ENCODE data around the gene USP20.

The USP20 gene

GRCh38 chr9:129835860-129836223 lies 584 bp downstream of the USP20 start:
- DNase-seq: peak; percentile 37

DNA sequence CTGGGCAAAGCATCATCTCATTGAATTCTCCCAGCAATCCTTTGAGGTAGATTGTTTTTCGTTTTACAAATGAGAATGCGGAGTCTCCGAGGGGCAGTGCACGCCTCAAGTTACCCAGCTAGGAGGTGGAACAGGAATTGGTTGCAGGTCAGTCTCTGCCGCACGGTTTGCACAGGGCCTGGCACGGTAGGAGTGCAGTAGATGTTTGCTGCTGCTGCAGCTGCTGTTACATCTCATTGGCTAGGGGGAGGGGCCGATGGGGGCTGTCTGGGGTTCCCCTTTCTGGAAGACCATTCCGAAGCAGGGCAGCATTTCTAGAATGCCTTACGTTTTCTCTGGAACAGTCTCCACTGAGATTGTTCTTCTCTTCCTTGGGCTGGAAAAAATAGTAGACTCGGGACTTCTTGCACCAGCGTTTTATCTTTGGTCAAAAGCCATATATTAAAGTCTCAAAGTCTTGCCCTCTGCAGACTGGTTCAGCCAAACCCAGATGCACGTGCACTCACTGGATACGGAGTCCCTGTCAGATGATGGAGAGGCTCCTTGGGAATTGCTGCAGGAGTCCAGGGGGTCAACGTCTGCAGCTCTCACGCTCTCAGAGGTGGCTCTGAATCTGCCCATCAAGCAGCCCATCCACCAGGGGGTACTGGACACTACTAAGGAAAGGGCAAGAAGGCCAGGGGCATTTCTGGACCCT lies 1.2 kb downstream of the USP20 start:
- TF ChIP-seq, protein P1, sequence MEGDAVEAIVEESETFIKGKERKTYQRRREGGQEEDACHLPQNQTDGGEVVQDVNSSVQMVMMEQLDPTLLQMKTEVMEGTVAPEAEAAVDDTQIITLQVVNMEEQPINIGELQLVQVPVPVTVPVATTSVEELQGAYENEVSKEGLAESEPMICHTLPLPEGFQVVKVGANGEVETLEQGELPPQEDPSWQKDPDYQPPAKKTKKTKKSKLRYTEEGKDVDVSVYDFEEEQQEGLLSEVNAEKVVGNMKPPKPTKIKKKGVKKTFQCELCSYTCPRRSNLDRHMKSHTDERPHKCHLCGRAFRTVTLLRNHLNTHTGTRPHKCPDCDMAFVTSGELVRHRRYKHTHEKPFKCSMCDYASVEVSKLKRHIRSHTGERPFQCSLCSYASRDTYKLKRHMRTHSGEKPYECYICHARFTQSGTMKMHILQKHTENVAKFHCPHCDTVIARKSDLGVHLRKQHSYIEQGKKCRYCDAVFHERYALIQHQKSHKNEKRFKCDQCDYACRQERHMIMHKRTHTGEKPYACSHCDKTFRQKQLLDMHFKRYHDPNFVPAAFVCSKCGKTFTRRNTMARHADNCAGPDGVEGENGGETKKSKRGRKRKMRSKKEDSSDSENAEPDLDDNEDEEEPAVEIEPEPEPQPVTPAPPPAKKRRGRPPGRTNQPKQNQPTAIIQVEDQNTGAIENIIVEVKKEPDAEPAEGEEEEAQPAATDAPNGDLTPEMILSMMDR (IDR thresholded peaks at IDR 0.05; ENCODE audit: low read depth, low read length, missing control alignments): no peak
- no peak overlapping the region for H3K27ac ChIP-seq
- peaks cover 11% of the 10 kb centered on the region for H3K36me3 ChIP-seq (replicated peaks)
- H3K4me3 ChIP-seq (ENCODE audit: low read depth, low read length): peak overlapping the region; percentile 96
- in situ Hi-C loops (cut with HindIII; ENCODE audit: low pct_ligation_motif_present, low sequenced_read_pairs): no loop called here
- no peak for DNase-seq
- no peaks in the 10 kb centered on the region for H3K27me3 ChIP-seq (replicated peaks)

More at GRCh38 chr9:129835860-129836223, 584 bp downstream of the USP20 start:
- no peaks in the 10 kb centered on the region for H3K27me3 ChIP-seq (replicated peaks)
- H3K27ac ChIP-seq: peak overlapping the region; percentile 62
- peaks cover 18% of the 10 kb centered on the region for H3K36me3 ChIP-seq (replicated peaks)
- in situ Hi-C loops (cut with HindIII; ENCODE audit: low pct_ligation_motif_present, low sequenced_read_pairs): no loop called here
- TF ChIP-seq, protein P1 (IDR thresholded peaks at IDR 0.05; ENCODE audit: low read depth, low read length, missing control alignments): no peak
- peak overlapping the region; percentile 96 for H3K4me3 ChIP-seq (ENCODE audit: low read depth, low read length)

DNA sequence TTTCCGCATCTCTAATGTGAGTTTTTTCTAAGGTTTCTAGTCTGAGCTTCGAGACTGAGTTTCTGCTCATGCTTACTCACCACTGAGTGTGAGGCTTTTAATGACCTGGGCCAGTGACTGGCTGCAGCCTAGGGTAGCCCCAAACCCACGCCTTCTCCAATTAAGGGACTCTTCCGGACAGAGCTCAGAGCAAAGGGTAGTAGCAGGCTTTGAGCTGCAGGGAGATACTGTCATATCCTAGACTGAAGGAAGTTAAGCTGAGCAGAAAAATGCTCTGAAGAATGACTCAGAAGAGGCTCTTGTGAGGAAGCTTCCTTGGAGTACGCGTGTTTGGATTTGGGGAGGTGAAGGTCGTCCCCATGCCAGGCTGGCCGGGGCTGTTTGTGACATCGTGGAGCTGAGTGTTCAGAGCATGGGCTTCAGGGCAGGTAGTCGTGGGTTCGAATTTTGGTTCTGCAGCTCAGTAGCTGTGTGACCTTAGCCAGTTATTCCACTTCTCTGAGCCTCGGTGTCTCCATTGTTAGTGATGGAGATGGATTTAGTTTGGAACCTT lies 3.5 kb downstream of the USP20 start:
- peak; percentile 83 for DNase-seq
- no peaks in the 10 kb centered on the region for H3K27me3 ChIP-seq (replicated peaks)
- H3K4me3 ChIP-seq (ENCODE audit: low read depth, low read length): no peak overlapping the region
- no peaks in the 10 kb centered on the region for H3K36me3 ChIP-seq (replicated peaks)
- H3K27ac ChIP-seq: peak overlapping the region; percentile 23
- in situ Hi-C loops (cut with HindIII; ENCODE audit: low pct_ligation_motif_present, low sequenced_read_pairs): no loop called here
- TF ChIP-seq, protein P1 (IDR thresholded peaks at IDR 0.05; ENCODE audit: low read depth, low read length, missing control alignments): peak; percentile 2

GRCh38 chr9:129839324-129840023 lies 4.2 kb downstream of the USP20 start:
- in situ Hi-C loops (cut with HindIII; ENCODE audit: low pct_ligation_motif_present, low sequenced_read_pairs): no loop called here
- no peaks in the 10 kb centered on the region for H3K27me3 ChIP-seq (replicated peaks)
- H3K27ac ChIP-seq: peak overlapping the region; percentile 23
- TF ChIP-seq, protein P1 (IDR thresholded peaks at IDR 0.05; ENCODE audit: low read depth, low read length, missing control alignments): no peak
- no peak for DNase-seq
- H3K36me3 ChIP-seq (replicated peaks): no peaks in the 10 kb centered on the region
- H3K4me3 ChIP-seq (ENCODE audit: low read depth, low read length): no peak overlapping the region

GRCh38 chr9:129840034-129840433 lies 4.8 kb downstream of the USP20 start:
- Histone ChIP-seq H3K36me3 (replicated peaks) (no peaks in the 10 kb centered on the region), H3K27me3 (replicated peaks) (no peaks in the 10 kb centered on the region), H3K4me3 (ENCODE audit: low read depth, low read length) (no peak overlapping the region), H3K27ac (no peak overlapping the region)
- TF ChIP-seq, protein P1 (IDR thresholded peaks at IDR 0.05; ENCODE audit: low read depth, low read length, missing control alignments): no peak
- DNase-seq: no peak
- in situ Hi-C loops (cut with HindIII; ENCODE audit: low pct_ligation_motif_present, low sequenced_read_pairs): no loop called here

Measured in brain microvascular endothelial cell (primary cell).